ENCODE measurements around the gene HOXC10.

The HOXC10 gene

DNA sequence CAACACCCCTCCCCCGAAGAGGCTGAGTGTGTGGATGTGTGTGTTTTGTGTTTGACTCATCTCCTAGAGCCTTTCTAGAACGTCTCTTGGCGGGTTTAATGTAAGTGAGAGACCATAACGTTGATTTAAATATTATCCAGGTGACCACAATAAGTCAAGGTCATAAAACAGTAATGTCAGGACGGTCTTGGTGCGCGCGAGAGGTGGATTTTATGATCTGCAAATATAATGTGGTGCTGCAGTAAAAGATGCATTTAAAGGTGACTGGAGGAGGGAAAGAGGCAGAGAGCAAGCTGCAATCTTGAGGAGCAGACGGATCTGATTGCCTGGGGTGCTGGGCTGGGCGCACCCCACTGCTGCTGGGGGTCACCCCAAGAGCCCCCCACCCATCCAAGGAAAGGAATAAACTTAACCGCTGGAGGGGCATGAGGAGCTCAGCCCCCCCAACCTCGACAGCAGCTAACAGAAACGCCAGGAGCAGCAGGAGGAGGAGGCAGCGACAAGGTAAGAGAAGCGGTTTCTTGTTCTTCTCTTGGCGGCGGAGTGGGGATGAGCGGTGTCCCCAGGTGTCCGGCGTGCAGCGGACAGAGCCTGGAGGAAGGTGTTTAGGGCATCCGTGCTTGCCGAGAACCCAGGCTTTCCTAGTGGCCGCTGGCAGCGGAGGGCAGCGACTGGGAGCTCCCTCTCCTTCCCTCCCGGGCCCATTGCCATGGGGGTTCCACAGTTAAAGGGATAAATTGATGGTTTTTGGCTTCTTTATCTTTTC, 5.5 kb downstream of the HOXC10 start:
- TF ChIP-seq, protein P1, sequence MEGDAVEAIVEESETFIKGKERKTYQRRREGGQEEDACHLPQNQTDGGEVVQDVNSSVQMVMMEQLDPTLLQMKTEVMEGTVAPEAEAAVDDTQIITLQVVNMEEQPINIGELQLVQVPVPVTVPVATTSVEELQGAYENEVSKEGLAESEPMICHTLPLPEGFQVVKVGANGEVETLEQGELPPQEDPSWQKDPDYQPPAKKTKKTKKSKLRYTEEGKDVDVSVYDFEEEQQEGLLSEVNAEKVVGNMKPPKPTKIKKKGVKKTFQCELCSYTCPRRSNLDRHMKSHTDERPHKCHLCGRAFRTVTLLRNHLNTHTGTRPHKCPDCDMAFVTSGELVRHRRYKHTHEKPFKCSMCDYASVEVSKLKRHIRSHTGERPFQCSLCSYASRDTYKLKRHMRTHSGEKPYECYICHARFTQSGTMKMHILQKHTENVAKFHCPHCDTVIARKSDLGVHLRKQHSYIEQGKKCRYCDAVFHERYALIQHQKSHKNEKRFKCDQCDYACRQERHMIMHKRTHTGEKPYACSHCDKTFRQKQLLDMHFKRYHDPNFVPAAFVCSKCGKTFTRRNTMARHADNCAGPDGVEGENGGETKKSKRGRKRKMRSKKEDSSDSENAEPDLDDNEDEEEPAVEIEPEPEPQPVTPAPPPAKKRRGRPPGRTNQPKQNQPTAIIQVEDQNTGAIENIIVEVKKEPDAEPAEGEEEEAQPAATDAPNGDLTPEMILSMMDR (IDR thresholded peaks at IDR 0.05; ENCODE audit: unreplicated experiment in 3 of 3): no peak
- peaks cover 42% of the 10 kb centered on the region for H3K36me3 Mint-ChIP-seq (ENCODE audit: low read depth)
- H3K4me3 Mint-ChIP-seq: peak overlapping the region; percentile 95 to 99 (median 96)
- H3K9me3 Mint-ChIP-seq: no peaks in the 10 kb centered on the region
- H3K27ac Mint-ChIP-seq: peak overlapping the region; percentile 95 to 100 (median 95)
- H3K27me3 Mint-ChIP-seq (ENCODE audit: low read depth): peaks cover 97% of the 10 kb centered on the region
- peaks cover 77% of the 10 kb centered on the region for H3K4me1 Mint-ChIP-seq

- peak overlapping the region; percentile 95 to 99 (median 96) for H3K4me3 Mint-ChIP-seq
- TF ChIP-seq, protein P1 (IDR thresholded peaks at IDR 0.05; ENCODE audit: unreplicated experiment in 3 of 3): no peak
- H3K27ac Mint-ChIP-seq: peak overlapping the region; percentile 95 to 100 (median 95)
- H3K9me3 Mint-ChIP-seq: no peaks in the 10 kb centered on the region
- H3K27me3 Mint-ChIP-seq (ENCODE audit: low read depth): peaks cover 91% of the 10 kb centered on the region
- peaks cover 78% of the 10 kb centered on the region for H3K4me1 Mint-ChIP-seq
- H3K36me3 Mint-ChIP-seq (ENCODE audit: low read depth): peaks cover 42% of the 10 kb centered on the region
Observed at GRCh38 chr12:53991077-53991460, 6.1 kb downstream of the HOXC10 start.

GRCh38 chr12:53992377-53992889, 7.5 kb downstream of the HOXC10 start:
- Mint-ChIP-seq H3K36me3 (ENCODE audit: low read depth) (peaks cover 36% of the 10 kb centered on the region), H3K4me3 (peak overlapping the region; percentile 95 to 99 (median 96)), H3K27me3 (ENCODE audit: low read depth) (peaks cover 83% of the 10 kb centered on the region), H3K27ac (peak overlapping the region; percentile 95 to 100 (median 100)), H3K4me1 (peaks cover 71% of the 10 kb centered on the region), H3K9me3 (no peaks in the 10 kb centered on the region)
- TF ChIP-seq, protein P1 (IDR thresholded peaks at IDR 0.05; ENCODE audit: unreplicated experiment in 3 of 3): no peak

- H3K36me3 Mint-ChIP-seq (ENCODE audit: low read depth): peaks cover 36% of the 10 kb centered on the region
- TF ChIP-seq, protein P1 (IDR thresholded peaks at IDR 0.05; ENCODE audit: unreplicated experiment in 3 of 3): no peak
- H3K27ac Mint-ChIP-seq: peak overlapping the region; percentile 95 to 100 (median 100)
- H3K27me3 Mint-ChIP-seq (ENCODE audit: low read depth): peaks cover 82% of the 10 kb centered on the region
- peak overlapping the region; percentile 95 to 99 (median 96) for H3K4me3 Mint-ChIP-seq
- no peaks in the 10 kb centered on the region for H3K9me3 Mint-ChIP-seq
- peaks cover 71% of the 10 kb centered on the region for H3K4me1 Mint-ChIP-seq
Observed at GRCh38 chr12:53993162-53994008, 8.4 kb downstream of the HOXC10 start.

DNA sequence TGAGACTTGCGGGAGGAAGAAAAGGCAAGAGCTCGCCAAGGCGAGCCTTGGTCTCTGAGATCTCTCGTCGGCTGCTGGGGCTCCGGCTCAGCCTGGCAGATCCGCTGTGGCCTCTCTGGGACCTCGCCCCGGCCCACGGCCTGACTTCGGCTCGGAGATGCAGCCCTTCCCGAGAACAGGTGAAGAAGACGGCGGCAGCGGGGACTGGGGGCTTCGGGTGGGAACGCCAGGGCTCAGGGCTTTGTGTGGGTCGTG, 9.0 kb downstream of the HOXC10 start:
- Mint-ChIP-seq H3K27ac (peak overlapping the region; percentile 95 to 100 (median 100)), H3K4me1 (peaks cover 73% of the 10 kb centered on the region), H3K36me3 (ENCODE audit: low read depth) (peaks cover 36% of the 10 kb centered on the region), H3K27me3 (ENCODE audit: low read depth) (peaks cover 77% of the 10 kb centered on the region), H3K4me3 (peak overlapping the region; percentile 95 to 99 (median 96)), H3K9me3 (no peaks in the 10 kb centered on the region)
- TF ChIP-seq, protein P1 (IDR thresholded peaks at IDR 0.05; ENCODE audit: unreplicated experiment in 3 of 3): no peak

Measured in nephron (organoid).